Stimulated activated naive CD4-positive, alpha-beta T cell treated with Interleukin-2 at 50 U/mL for 16 hours (primary cell): ENCODE results near the gene SMARCC1.

ENCODE experiments used
- DNase-seq: peaks from one replicate; lab custom pipeline; 2025; lab: John Stamatoyannopoulos, UW

SMARCC1 gene

GRCh38 chr3:47701388-47701787, 80.3 kb downstream of the SMARCC1 start:
- no peak for DNase-seq

- no peak for DNase-seq
Observed at GRCh38 chr3:47692158-47692557, 89.5 kb downstream of the SMARCC1 start.

GRCh38 chr3:47688488-47688887, 93.2 kb downstream of the SMARCC1 start:
- no peak for DNase-seq

GRCh38 chr3:47685037-47685436, 96.7 kb downstream of the SMARCC1 start:
- no peak for DNase-seq

GRCh38 chr3:47681016-47681415, 100.7 kb downstream of the SMARCC1 start:
- no peak for DNase-seq

GRCh38 chr3:47678446-47679338, 103.0 kb downstream of the SMARCC1 start:
- DNase-seq = no peak

- no peak for DNase-seq
Observed at GRCh38 chr3:47669026-47669749, 112.5 kb downstream of the SMARCC1 start.

- no peak for DNase-seq
Observed at GRCh38 chr3:47666118-47666517, 115.6 kb downstream of the SMARCC1 start.

- no peak for DNase-seq
Observed at GRCh38 chr3:47664519-47664918, 117.2 kb downstream of the SMARCC1 start.

- no peak for DNase-seq
Observed at GRCh38 chr3:47663630-47664240, 118.0 kb downstream of the SMARCC1 start.

GRCh38 chr3:47661121-47661752, 120.5 kb downstream of the SMARCC1 start:
- DNase-seq = no peak

GRCh38 chr3:47658444-47658843, 123.2 kb downstream of the SMARCC1 start:
- DNase-seq = no peak

GRCh38 chr3:47652142-47652541, 129.6 kb downstream of the SMARCC1 start:
- DNase-seq = no peak

- no peak for DNase-seq
Observed at GRCh38 chr3:47650294-47650693, 131.4 kb downstream of the SMARCC1 start.

GRCh38 chr3:47647550-47647949, 134.1 kb downstream of the SMARCC1 start:
- no peak for DNase-seq

- no peak for DNase-seq
Observed at GRCh38 chr3:47646362-47646761, 135.3 kb downstream of the SMARCC1 start.

- DNase-seq = no peak
Observed at GRCh38 chr3:47645551-47645950, 136.1 kb downstream of the SMARCC1 start.

GRCh38 chr3:47643092-47643491, 138.6 kb downstream of the SMARCC1 start:
- DNase-seq = no peak

GRCh38 chr3:47641739-47642138, 140.0 kb downstream of the SMARCC1 start:
- DNase-seq = no peak

GRCh38 chr3:47636921-47637320, 144.8 kb downstream of the SMARCC1 start:
- DNase-seq = no peak

- DNase-seq = no peak
Observed at GRCh38 chr3:47636225-47636624, 145.5 kb downstream of the SMARCC1 start.

GRCh38 chr3:47635536-47635935, 146.2 kb downstream of the SMARCC1 start:
- no peak for DNase-seq
